Inferior parietal cortex (tissue), 1 donor: ENCODE measurements around the gene SF3A2.
"Not testable (repeated sequence)": the region's sequence is repeated elsewhere in the genome, so short reads cannot be mapped to it uniquely, and the experiment has no call there.

Experiments used
- DNase-seq: peaks from one replicate; pipeline ENCODE4 v3.0.0-alpha.2; 2016; ENCODE audit errors: extremely low spot score

SF3A2 gene

GRCh38 chr19:2274931-2275535 is 38.4 kb downstream of the SF3A2 start:
- peak; percentile 76 for DNase-seq

GRCh38 chr19:2275588-2276428 is 39.2 kb downstream of the SF3A2 start:
- DNase-seq: no peak

GRCh38 chr19:2276429-2276986 is 39.9 kb downstream of the SF3A2 start:
- no peak for DNase-seq

GRCh38 chr19:2277138-2277537 is 40.5 kb downstream of the SF3A2 start:
- no peak for DNase-seq

- no peak for DNase-seq
These were observed 42.0 kb downstream of the SF3A2 start for GRCh38 chr19:2278459-2279158.

- DNase-seq: no peak
These were observed 44.1 kb downstream of the SF3A2 start for GRCh38 chr19:2280633-2281264.

- DNase-seq: not testable (repeated sequence)
These were observed 44.8 kb downstream of the SF3A2 start for GRCh38 chr19:2281265-2282061.

GRCh38 chr19:2282062-2282861 is 45.6 kb downstream of the SF3A2 start, which contains the start of gene PEAK3:
PEAK3 (minus strand) TSS chr19:2282175; CDS start chr19:2280931, 1,244 bp downstream.
- DNase-seq: no peak

GRCh38 chr19:2282862-2283237 is 46.2 kb downstream of the SF3A2 start:
- no peak for DNase-seq

GRCh38 chr19:2283835-2284507 is 47.3 kb downstream of the SF3A2 start:
- no peak for DNase-seq

- no peak for DNase-seq
These were observed 49.9 kb downstream of the SF3A2 start for GRCh38 chr19:2286402-2287140.

GRCh38 chr19:2287585-2288337 is 51.1 kb downstream of the SF3A2 start:
- no peak for DNase-seq

- DNase-seq: no peak
These were observed 51.8 kb downstream of the SF3A2 start for GRCh38 chr19:2288338-2288817.

- DNase-seq: no peak
These were observed 52.4 kb downstream of the SF3A2 start for GRCh38 chr19:2288818-2289713.

- DNase-seq: no peak
These were observed 53.3 kb downstream of the SF3A2 start for GRCh38 chr19:2289714-2290435.
